ENCODE data around the gene UTP20.

GRCh38 chr12:101368016-101368415 lies 88.1 kb downstream of the UTP20 start:
- TF ChIP-seq YY1 (IDR thresholded peaks at IDR 0.05; ENCODE audit: insufficient read depth, insufficient read length) (no peak), SUZ12 (IDR thresholded peaks at IDR 0.05; ENCODE audit: extremely low read depth, insufficient read depth, insufficient read length) (no peak)

Data from NT2/D1 (cell line).